ENCODE data around the gene ARG2. TPM values are rescaled to one million over a fixed set of nuclear protein-coding genes. Genes with fewer than 3 reads are reported as not detected.

ARG2 gene
- total RNA-seq, 2 donors from 2014 or later = 0.59 TPM; not detected in 1

GRCh38 chr14:67641902-67642749 is 22.4 kb downstream of the ARG2 start:
- DNase-seq (ENCODE audit: low spot score) = no peak
- TF ChIP-seq CTCF (IDR thresholded peaks at IDR 0.05) = no peak
- Histone ChIP-seq H3K4me3 (no peak overlapping the region), H3K27ac (no peak overlapping the region), H3K36me3 (no peaks in the 10 kb centered on the region), H3K9me3 (no peaks in the 10 kb centered on the region), H3K4me1 (no peaks in the 10 kb centered on the region), H3K27me3 (no peaks in the 10 kb centered on the region)

DNA sequence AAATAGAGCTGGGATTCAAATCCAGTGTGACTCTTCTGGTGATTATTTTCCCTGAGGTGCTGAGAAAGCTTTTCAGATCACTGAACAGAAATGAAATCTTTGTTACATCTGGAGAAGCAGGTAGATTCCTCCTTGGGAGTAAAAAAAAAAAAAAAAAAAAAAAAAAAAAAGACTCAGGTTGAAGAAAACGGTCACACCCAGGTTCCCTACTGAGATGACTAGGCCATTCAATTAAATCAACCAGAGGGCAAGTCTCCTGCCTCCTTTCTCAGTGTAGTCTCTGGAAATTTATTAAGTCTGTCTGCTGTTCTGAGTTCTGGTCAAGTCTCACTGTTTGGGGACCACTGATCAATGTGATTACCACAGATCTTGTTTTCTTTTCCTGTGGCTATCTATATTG is 24.0 kb downstream of the ARG2 start:
- Histone ChIP-seq H3K27me3 (no peaks in the 10 kb centered on the region), H3K36me3 (peaks cover 14% of the 10 kb centered on the region), H3K4me1 (no peaks in the 10 kb centered on the region), H3K9me3 (no peaks in the 10 kb centered on the region), H3K4me3 (no peak overlapping the region), H3K27ac (no peak overlapping the region)
- no peak for DNase-seq (ENCODE audit: low spot score)
- TF ChIP-seq CTCF (IDR thresholded peaks at IDR 0.05) = no peak

DNA sequence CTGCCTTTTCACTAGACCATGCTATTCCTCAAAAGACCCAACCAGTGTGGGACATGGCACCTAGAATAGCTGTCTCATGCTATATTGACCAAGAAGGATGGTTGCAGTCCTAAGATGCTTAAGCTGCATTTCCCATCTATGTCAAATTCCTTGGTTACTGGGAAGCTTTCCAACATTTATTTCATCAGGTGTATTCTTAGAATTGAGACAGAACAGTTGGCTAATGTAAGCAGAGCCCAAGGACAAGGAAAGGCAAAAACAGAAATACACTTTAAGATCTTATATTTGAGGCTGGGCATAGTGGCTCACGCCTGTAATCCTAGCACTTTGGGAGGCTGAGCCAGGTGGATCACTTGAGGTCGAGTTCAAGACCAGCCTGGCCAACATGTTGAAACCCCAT is 24.7 kb downstream of the ARG2 start:
- Histone ChIP-seq H3K9me3 (no peaks in the 10 kb centered on the region), H3K27me3 (no peaks in the 10 kb centered on the region), H3K36me3 (peaks cover 21% of the 10 kb centered on the region), H3K4me1 (no peaks in the 10 kb centered on the region), H3K27ac (no peak overlapping the region), H3K4me3 (no peak overlapping the region)
- no peak for DNase-seq (ENCODE audit: low spot score)
- no peak for TF ChIP-seq CTCF (IDR thresholded peaks at IDR 0.05)

- no peak for DNase-seq (ENCODE audit: low spot score)
Measured at GRCh38 chr14:67645414-67645813, 25.7 kb downstream of the ARG2 start.

GRCh38 chr14:67646131-67646530 is 26.4 kb downstream of the ARG2 start:
- no peak for DNase-seq (ENCODE audit: low spot score)
- Histone ChIP-seq H3K27me3 (no peaks in the 10 kb centered on the region), H3K4me1 (no peaks in the 10 kb centered on the region), H3K4me3 (no peak overlapping the region), H3K27ac (no peak overlapping the region), H3K9me3 (no peaks in the 10 kb centered on the region), H3K36me3 (peaks cover 38% of the 10 kb centered on the region)
- no peak for TF ChIP-seq CTCF (IDR thresholded peaks at IDR 0.05)

More at GRCh38 chr14:67645414-67645813, 25.7 kb downstream of the ARG2 start:
- H3K4me1 ChIP-seq = no peaks in the 10 kb centered on the region
- H3K4me3 ChIP-seq = no peak overlapping the region
- peaks cover 31% of the 10 kb centered on the region for H3K36me3 ChIP-seq
- no peak for TF ChIP-seq CTCF (IDR thresholded peaks at IDR 0.05)
- no peaks in the 10 kb centered on the region for H3K27me3 ChIP-seq
- H3K9me3 ChIP-seq = no peaks in the 10 kb centered on the region
- no peak overlapping the region for H3K27ac ChIP-seq

DNA sequence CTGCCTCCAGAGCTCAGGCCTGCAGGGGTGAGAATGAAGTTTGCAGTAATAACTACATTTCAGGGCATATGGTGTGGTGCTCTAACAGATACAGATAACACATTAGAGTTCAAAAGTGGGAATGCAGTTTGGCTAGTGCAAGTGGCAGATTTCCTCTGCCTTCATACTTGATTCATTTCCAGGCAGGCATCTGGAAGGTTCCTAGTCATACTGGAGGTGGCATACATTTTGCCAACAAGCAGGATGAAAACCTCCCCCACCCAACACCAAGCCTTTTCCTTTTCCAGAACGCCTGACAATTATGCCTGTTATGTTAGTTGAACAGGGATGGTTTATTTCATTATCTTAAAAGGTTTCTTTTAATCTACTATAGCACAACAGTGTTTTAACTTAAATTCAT is 30.4 kb downstream of the ARG2 start:
- no peak for DNase-seq (ENCODE audit: low spot score)
- H3K27ac ChIP-seq = no peak overlapping the region
- no peak overlapping the region for H3K4me3 ChIP-seq
- H3K36me3 ChIP-seq = peaks cover 72% of the 10 kb centered on the region
- no peaks in the 10 kb centered on the region for H3K27me3 ChIP-seq
- no peaks in the 10 kb centered on the region for H3K4me1 ChIP-seq
- no peak for TF ChIP-seq CTCF (IDR thresholded peaks at IDR 0.05)
- H3K9me3 ChIP-seq = no peaks in the 10 kb centered on the region
